CD14-positive monocyte (primary cell): ENCODE results near the gene ANKRD65. TPM values are rescaled to one million over a fixed set of nuclear protein-coding genes. Genes with fewer than 3 reads are reported as not detected.

ENCODE experiments used
- DNase-seq, 3 donors: peaks; one replicate each; pipeline ENCODE4 v3.0.0-alpha.2; 2011 to 2022
- H2AFZ ChIP-seq: 2 replicates; pipeline ENCODE4 v1.6.0; 2012; ENCODE audit warnings: mild to moderate bottlenecking, low read depth, low read length, inconsistent platforms; ENCODE audit not compliant: insufficient read depth, poor library complexity, severe bottlenecking
- H3K27ac ChIP-seq, 2 donors: 1 replicate in 1 of 2; 2 replicates in 1 of 2; pipeline ENCODE4 v1.5.1; 2012 to 2013; ENCODE audit warnings: low read length in 2 of 2, control low read depth in 1 of 2, inconsistent platforms in 1 of 2, low read depth in 1 of 2, mild to moderate bottlenecking in 1 of 2
- H3K27me3 ChIP-seq, 2 donors: one replicate each; pipeline versions ENCODE4 v1.6.0 to v1.6.1; 2011 to 2013; ENCODE audit warnings: low read length in 2 of 2; ENCODE audit not compliant: control insufficient read depth in 2 of 2, insufficient read depth in 2 of 2
- H3K36me3 ChIP-seq, 2 donors: replicated peaks in 1 of 2; 1 replicate in 1 of 2; 2 replicates in 1 of 2; pipeline versions ENCODE4 v1.5.1 to v1.6.1; 2012 to 2013; ENCODE audit warnings: low read length in 2 of 2, control low read depth in 1 of 2, inconsistent platforms in 1 of 2, mild to moderate bottlenecking in 1 of 2; ENCODE audit not compliant: insufficient read depth in 2 of 2, control insufficient read depth in 1 of 2
- H3K4me1 ChIP-seq, 2 donors: 1 replicate in 1 of 2; 2 replicates in 1 of 2; pipeline versions ENCODE4 v1.5.1 to v1.6.1; 2012 to 2013; ENCODE audit warnings: low read length in 2 of 2, control low read depth in 1 of 2, inconsistent platforms in 1 of 2, mild to moderate bottlenecking in 1 of 2, moderate library complexity in 1 of 2; ENCODE audit not compliant: insufficient read depth in 2 of 2, control insufficient read depth in 1 of 2
- H3K4me2 ChIP-seq: replicated peaks from 2 replicates; pipeline ENCODE3; 2012; ENCODE audit warnings: low read length, moderate library complexity, mild to moderate bottlenecking; ENCODE audit not compliant: poor library complexity, severe bottlenecking; ENCODE audit errors: extremely low read depth
- H3K4me3 ChIP-seq, 3 experiments: fragments of 200-600 bp in 1 of 3; sonication (generic) in 1 of 3; replicated peaks in 1 of 3; 1 replicate in 2 of 3; 2 replicates in 1 of 3; pipeline ENCODE4 v1.5.1; 2011 to 2013; ENCODE audit warnings: low read length in 3 of 3, mild to moderate bottlenecking in 3 of 3, control low read depth in 2 of 3, low read depth in 2 of 3, inconsistent platforms in 1 of 3, moderate library complexity in 1 of 3
- H3K79me2 ChIP-seq: 2 replicates; pipeline ENCODE4 v1.6.0; 2012; ENCODE audit warnings: mild to moderate bottlenecking, control low read depth, inconsistent platforms, low read length, moderate library complexity; ENCODE audit not compliant: insufficient read depth
- H3K9ac ChIP-seq: 2 replicates; pipeline ENCODE4 v1.6.0; 2017; ENCODE audit warnings: low read length, mild to moderate bottlenecking; ENCODE audit not compliant: insufficient read depth, poor library complexity, severe bottlenecking
- H3K9me3 ChIP-seq, 2 donors: replicated peaks in 1 of 2; 1 replicate in 1 of 2; 2 replicates in 1 of 2; pipeline versions ENCODE4 v1.5.1 to v1.6.1; 2012 to 2013; ENCODE audit warnings: low read length in 2 of 2, control low read depth in 1 of 2; ENCODE audit not compliant: control insufficient read depth in 1 of 2, insufficient read depth in 1 of 2
- H4K20me1 ChIP-seq: 2 replicates; pipeline ENCODE4 v1.6.0; 2012; ENCODE audit warnings: mild to moderate bottlenecking, low read length, control low read depth, moderate library complexity; ENCODE audit not compliant: insufficient read depth
- H3K27ac Mint-ChIP-seq, 7 donors: one replicate each; pipeline ENCODE4 v1.8.0; 2020; ENCODE audit warnings: mild to moderate bottlenecking in 7 of 7, mixed read lengths in 7 of 7, moderate library complexity in 6 of 7, inconsistent platforms in 2 of 7
- H3K27me3 Mint-ChIP-seq, 3 donors: one replicate each; pipeline ENCODE4 v1.8.0; 2021 to 2022; ENCODE audit warnings: low read depth in 3 of 3, mild to moderate bottlenecking in 3 of 3, mixed read lengths in 3 of 3, moderate library complexity in 3 of 3, inconsistent platforms in 1 of 3
- H3K36me3 Mint-ChIP-seq, 2 donors: one replicate each; pipeline ENCODE4 v1.8.0; 2020; ENCODE audit warnings: mixed read lengths in 2 of 2, inconsistent platforms in 1 of 2, mild to moderate bottlenecking in 1 of 2
- H3K4me1 Mint-ChIP-seq: one replicate; pipeline ENCODE4 v1.8.0; 2020; ENCODE audit warnings: mild to moderate bottlenecking, mixed read lengths
- H3K4me3 Mint-ChIP-seq, 2 donors: one replicate each; pipeline ENCODE4 v1.8.0; 2020; ENCODE audit warnings: mild to moderate bottlenecking in 2 of 2, mixed read lengths in 2 of 2, moderate library complexity in 1 of 2
- H3K9me3 Mint-ChIP-seq, 7 donors: one replicate each; pipeline ENCODE4 v1.8.0; 2020 to 2022; ENCODE audit warnings: mixed read lengths in 7 of 7, mild to moderate bottlenecking in 6 of 7, moderate library complexity in 6 of 7, inconsistent platforms in 2 of 7
- CTCF ChIP-seq: fragments of 200-600 bp; IDR thresholded peaks from one replicate; pipeline ENCODE4 v1.8.0; 2022; ENCODE audit warnings: antibody characterized with exemption, mild to moderate bottlenecking
- WGBS: methylation state at CpG from one replicate; pipeline ENCODE4 v1.1.5; 2013; ENCODE audit warnings: missing lambda C conversion rate; ENCODE audit not compliant: insufficient coverage; 5-methylcytosine and 5-hydroxymethylcytosine counted together
- intact Hi-C, 2 donors: fragments of 100-400 bp; cut with micrococcal nuclease; formaldehyde crosslinking; loops; one replicate each; pipeline versions ENCODE4 v1.15.0 to v1.15.1; 2023
- polyA plus RNA-seq, 3 donors: library from polyadenylated mRNA; depleted of rRNA in 1 of 3; unstranded in 2 of 3; stranded (reverse) in 1 of 3; fragments of 300-500 nt in 2 of 3; fragments of >200 nt in 1 of 3; fragmentation: Illumina TruSeq in 2 of 3; gene quantifications; 1 replicate in 2 of 3; 2 replicates in 1 of 3; pipeline ENCODE4 v1.2.3, GENCODE V29; 2012 to 2021

The ANKRD65 gene
- polyA plus RNA-seq, 3 donors, result 0.04 TPM; not detected in 2

DNA sequence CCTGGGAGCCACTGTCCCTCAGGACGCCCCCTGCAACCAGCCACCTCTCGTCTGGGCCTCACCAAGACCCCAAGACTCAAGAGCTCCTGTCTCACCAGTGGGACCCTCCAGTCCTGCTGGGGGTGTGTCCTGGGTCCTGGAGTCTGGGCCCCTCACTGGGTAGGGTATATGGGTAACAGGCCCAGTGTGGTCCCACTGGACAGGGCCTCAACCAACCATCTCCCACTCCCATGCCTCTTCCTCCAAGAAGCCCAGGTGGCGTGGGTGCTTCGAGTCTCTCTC is 13.7 kb upstream of the ANKRD65 start:
- no peak overlapping the region for H3K4me2 ChIP-seq
- 77% methylated on average over 2 of the region's 4 CpGs for WGBS
- no peak overlapping the region for H3K27ac Mint-ChIP-seq

DNA sequence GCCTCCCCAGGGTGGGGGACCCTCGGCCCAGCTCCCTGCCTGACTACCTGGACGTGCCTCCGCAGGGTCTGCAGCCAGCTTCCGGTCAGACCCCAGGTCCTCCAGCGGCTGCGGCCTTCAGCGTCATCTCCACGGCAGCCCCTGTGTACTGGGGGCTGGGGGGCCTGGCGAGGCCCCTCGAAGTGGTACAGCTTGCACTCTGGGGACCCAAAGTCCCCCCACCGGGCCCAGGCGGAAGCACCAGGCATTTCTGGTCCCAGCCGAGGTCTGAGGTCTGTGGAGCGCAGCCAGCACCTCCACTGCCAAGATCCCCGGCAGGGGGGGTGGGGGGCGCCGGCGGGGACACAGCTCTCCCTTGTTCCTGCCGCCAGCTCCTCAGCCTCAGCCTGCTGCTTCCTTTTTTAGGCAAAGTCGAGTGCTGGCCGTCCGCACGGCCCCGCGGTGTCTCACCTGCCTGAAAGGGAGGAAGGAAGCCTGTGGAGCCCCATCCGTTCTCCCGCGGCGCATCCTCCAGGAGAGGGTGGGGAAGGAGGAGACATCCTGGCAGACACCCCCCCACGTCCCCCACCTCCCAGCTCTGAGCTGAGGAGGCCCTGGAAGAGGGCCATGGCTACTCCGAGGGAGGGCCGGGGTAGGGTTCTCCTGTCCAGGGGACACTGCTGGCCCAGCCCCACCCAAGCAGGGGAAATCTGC is 13.2 kb upstream of the ANKRD65 start:
- no peak overlapping the region for H2AFZ ChIP-seq
- Mint-ChIP-seq H3K27me3 (peaks cover 41 to 93% (median 58%) of the 10 kb centered on the region in 3 donors), H3K36me3 (peaks cover 1 to 2% of the 10 kb centered on the region in 2 donors), H3K27ac (no peak overlapping the region), H3K4me1 (peaks cover 12% of the 10 kb centered on the region), H3K9me3 (peaks cover 0 to 8% (median 0%) of the 10 kb centered on the region in 7 donors), H3K4me3 (peak overlapping the region in 1 of 2 donors; percentile 46)
- no peaks in the 10 kb centered on the region for H4K20me1 ChIP-seq
- H3K27me3 ChIP-seq, result peaks cover 19 to 65% of the 10 kb centered on the region in 2 donors
- 1% methylated on average over 18 of the region's 32 CpGs for WGBS
- H3K4me3 ChIP-seq, result no peak overlapping the region
- no peak overlapping the region for H3K9ac ChIP-seq
- TF ChIP-seq CTCF, result no peak
- H3K36me3 ChIP-seq, result no peaks in the 10 kb centered on the region
- H3K9me3 ChIP-seq, result peaks cover 0 to 6% of the 10 kb centered on the region in 2 donors
- H3K4me2 ChIP-seq, result no peak overlapping the region
- intact Hi-C loops, result no loop called here
- DNase-seq, result no peak
- H3K79me2 ChIP-seq, result no peaks in the 10 kb centered on the region
- no peak overlapping the region for H3K27ac ChIP-seq
- peaks cover 8 to 18% of the 10 kb centered on the region in 2 donors for H3K4me1 ChIP-seq

More for the DNA sequence above, 13.7 kb upstream of the ANKRD65 start:
- Mint-ChIP-seq H3K4me1 (peaks cover 12% of the 10 kb centered on the region), H3K36me3 (peaks cover 1 to 2% of the 10 kb centered on the region in 2 donors), H3K4me3 (peak overlapping the region; percentile 48 to 76), H3K27me3 (peaks cover 37 to 89% (median 54%) of the 10 kb centered on the region in 3 donors), H3K9me3 (peaks cover 0 to 8% (median 0%) of the 10 kb centered on the region in 7 donors)
- no peaks in the 10 kb centered on the region for H4K20me1 ChIP-seq
- H3K4me1 ChIP-seq, result peaks cover 8 to 18% of the 10 kb centered on the region in 2 donors
- no peak overlapping the region for H3K27ac ChIP-seq
- H3K9me3 ChIP-seq, result peaks cover 0 to 6% of the 10 kb centered on the region in 2 donors
- no peaks in the 10 kb centered on the region for H3K36me3 ChIP-seq
- H3K27me3 ChIP-seq, result peaks cover 19 to 60% of the 10 kb centered on the region in 2 donors
- TF ChIP-seq CTCF, result no peak
- H2AFZ ChIP-seq, result no peak overlapping the region
- no peak for DNase-seq
- intact Hi-C loops, result no loop called here
- no peak overlapping the region for H3K4me3 ChIP-seq
- H3K9ac ChIP-seq, result no peak overlapping the region
- no peaks in the 10 kb centered on the region for H3K79me2 ChIP-seq
